ENCODE results near the gene ABHD13.

Gene ABHD13

GRCh38 chr13:108281901-108282300 is 63.7 kb downstream of the ABHD13 start:
- in situ Hi-C loops (cut with HindIII; ENCODE audit: low sequenced_read_pairs), result no loop called here

- in situ Hi-C loops (cut with HindIII; ENCODE audit: low sequenced_read_pairs), result no loop called here
Observed at GRCh38 chr13:108283110-108283509, 64.9 kb downstream of the ABHD13 start.

Data from DLD1 (cell line).